ENCODE measurements around the gene CFAP45.

The CFAP45 gene

GRCh38 chr1:159870704-159871103 lies 29.3 kb downstream of the CFAP45 start:
- no peak for DNase-seq

- DNase-seq, result no peak
Observed at GRCh38 chr1:159869607-159870006, 30.4 kb downstream of the CFAP45 start.

GRCh38 chr1:159869173-159869572 lies 30.8 kb downstream of the CFAP45 start:
- no peak for DNase-seq

GRCh38 chr1:159868766-159869165 lies 31.2 kb downstream of the CFAP45 start:
- DNase-seq, result no peak

GRCh38 chr1:159867664-159868026 lies 32.3 kb downstream of the CFAP45 start:
- peak; percentile 68 for DNase-seq

- no peak for DNase-seq
Observed at GRCh38 chr1:159866905-159867663, 32.9 kb downstream of the CFAP45 start.

GRCh38 chr1:159866066-159866465 lies 33.9 kb downstream of the CFAP45 start:
- no peak for DNase-seq

- no peak for DNase-seq
Observed at GRCh38 chr1:159864262-159864661, 35.7 kb downstream of the CFAP45 start.

- DNase-seq, result no peak
Observed at GRCh38 chr1:159862557-159862956, 37.4 kb downstream of the CFAP45 start, which contains the start of gene VSIG8. VSIG8 (minus strand) TSS chr1:159862657; CDS start chr1:159862521, 136 bp downstream.

GRCh38 chr1:159862031-159862430 lies 37.9 kb downstream of the CFAP45 start:
- no peak for DNase-seq

- DNase-seq, result no peak
Observed at GRCh38 chr1:159861218-159861617, 38.7 kb downstream of the CFAP45 start.

GRCh38 chr1:159860456-159860855 lies 39.5 kb downstream of the CFAP45 start:
- no peak for DNase-seq

GRCh38 chr1:159859767-159860322 lies 40.1 kb downstream of the CFAP45 start:
- DNase-seq, result no peak

- DNase-seq, result no peak
Observed at GRCh38 chr1:159857889-159858288, 42.1 kb downstream of the CFAP45 start.

- DNase-seq, result no peak
Observed at GRCh38 chr1:159856576-159856975, 43.4 kb downstream of the CFAP45 start.

GRCh38 chr1:159855709-159856108 lies 44.3 kb downstream of the CFAP45 start:
- no peak for DNase-seq

- DNase-seq, result peak; percentile 16
Observed at GRCh38 chr1:159854693-159855192, 45.2 kb downstream of the CFAP45 start.

GRCh38 chr1:159854116-159854692 lies 45.8 kb downstream of the CFAP45 start:
- peak; percentile 20 for DNase-seq

- DNase-seq, result no peak
Observed at GRCh38 chr1:159853417-159854115, 46.4 kb downstream of the CFAP45 start.

- DNase-seq, result no peak
Observed at GRCh38 chr1:159851407-159851806, 48.6 kb downstream of the CFAP45 start.

GRCh38 chr1:159849626-159850366 lies 50.2 kb downstream of the CFAP45 start:
- DNase-seq, result no peak

GRCh38 chr1:159848326-159848725 lies 51.6 kb downstream of the CFAP45 start:
- no peak for DNase-seq

- no peak for DNase-seq
Observed at GRCh38 chr1:159847231-159847630, 52.7 kb downstream of the CFAP45 start.
